HG02623 (cell line): Measurements from ENCODE around the gene GABRG3.

Experiments
- ATAC-seq: cut with Tn5 transposase; IDR thresholded peaks from one replicate; pipeline ENCODE4 v1.9.1; 2021; ENCODE audit warnings: moderate library complexity; ENCODE audit not compliant: unreplicated experiment

The GABRG3 gene

GRCh38 chr15:27456807-27457206, 485.8 kb downstream of the GABRG3 start:
- no peak for ATAC-seq

DNA sequence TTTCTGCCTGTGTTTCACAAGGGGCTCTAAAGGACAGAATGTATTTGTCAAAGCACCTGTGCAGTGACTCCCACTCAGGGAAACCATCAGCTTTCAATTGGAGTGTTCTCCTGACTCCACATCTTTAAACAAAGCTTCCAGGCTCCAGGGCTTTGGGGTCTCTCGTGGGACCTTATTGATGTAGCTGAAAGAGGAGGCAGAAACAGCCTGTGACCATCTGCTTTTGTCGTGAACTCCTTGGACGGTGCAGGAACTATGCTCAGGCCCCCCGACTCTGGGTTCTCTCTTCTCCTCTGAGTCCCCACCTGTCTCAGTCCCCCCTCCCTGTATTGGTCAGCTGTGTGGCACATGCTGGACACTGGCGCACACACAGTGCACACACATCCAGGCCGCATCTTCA, 486.8 kb downstream of the GABRG3 start:
- ATAC-seq = no peak

DNA sequence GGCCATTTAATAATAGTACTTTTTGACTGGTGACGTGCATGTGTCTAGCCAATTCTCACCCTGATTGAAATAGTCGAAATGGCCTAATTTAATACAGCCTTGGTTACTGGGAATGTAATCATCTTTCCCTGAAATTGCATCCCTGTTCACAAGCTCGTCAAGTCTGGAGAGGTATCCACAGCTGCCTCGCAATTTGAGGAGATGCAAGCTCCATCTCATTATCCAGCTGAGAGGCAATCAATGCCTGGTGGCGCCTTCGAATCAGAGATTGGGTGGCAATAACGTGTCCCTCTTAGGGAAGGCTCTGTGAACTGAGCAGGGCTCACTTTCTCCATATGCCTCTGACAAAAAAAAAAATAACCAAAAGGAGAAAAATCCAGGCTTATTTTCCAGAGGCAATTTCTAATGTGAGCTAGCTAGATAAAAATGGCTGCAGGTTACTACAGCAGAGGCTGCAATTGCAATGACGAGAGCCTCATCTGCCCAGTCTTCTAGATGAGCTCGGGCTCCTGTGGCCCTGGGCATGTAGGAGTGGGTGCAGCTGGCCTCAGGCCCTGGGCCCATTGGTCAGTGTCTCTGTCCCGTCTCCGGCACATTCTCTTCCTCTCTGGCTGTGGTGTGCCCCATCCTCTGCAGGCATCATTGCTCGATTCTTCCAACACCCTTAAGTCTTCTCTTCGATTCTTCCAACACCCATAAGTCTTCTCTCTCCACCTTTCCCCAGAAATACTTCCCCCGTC, 487.5 kb downstream of the GABRG3 start:
- ATAC-seq = no peak

DNA sequence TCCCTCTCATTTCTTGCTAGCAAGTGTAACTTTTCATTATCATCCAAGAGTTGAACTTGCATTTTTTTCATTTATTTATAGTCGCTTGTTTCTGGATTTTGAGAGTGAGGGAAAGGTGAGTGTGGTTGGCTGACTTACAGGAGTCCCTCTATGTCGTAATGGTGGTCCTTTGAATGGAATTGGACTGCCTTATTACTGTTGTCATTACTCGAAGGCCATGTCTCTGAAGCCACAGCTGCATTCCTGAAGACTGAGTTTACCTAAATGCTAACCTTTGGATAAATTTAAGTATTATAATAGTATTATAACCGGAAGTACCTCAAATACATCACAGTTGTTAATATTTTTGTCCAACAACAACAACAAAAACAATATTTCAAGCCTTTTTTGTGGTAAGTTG, 488.9 kb downstream of the GABRG3 start:
- no peak for ATAC-seq

GRCh38 chr15:27461181-27461580, 490.2 kb downstream of the GABRG3 start:
- ATAC-seq = no peak

DNA sequence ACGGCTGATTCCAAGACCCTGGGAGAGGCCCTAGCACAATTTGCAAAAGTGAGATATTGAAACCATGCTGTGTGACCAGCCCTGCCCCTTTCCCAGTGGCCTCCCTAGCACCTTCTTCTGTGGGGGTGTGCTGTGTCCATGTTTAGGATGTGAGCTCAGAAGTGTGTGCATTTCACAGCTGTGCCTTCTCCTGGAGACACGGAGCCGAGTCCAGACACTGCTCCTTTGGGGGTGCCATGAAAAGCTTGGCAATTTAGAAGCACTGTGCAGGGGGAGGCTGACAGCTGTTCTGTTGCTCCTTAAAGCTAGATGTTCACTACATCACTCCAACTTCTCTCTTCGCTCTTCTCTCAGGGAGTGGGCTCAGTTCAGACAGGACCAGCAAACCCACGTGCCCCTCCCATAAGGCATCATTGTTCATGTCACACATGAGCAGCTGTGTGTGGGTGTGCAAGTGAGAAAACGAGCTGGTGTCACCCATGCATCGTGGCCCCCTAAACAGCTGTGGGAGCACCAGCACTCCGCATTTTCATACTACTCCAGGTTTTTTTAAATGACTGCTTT, 492.6 kb downstream of the GABRG3 start:
- no peak for ATAC-seq

- ATAC-seq = no peak
These were observed 494.1 kb downstream of the GABRG3 start for GRCh38 chr15:27464941-27465612.

DNA sequence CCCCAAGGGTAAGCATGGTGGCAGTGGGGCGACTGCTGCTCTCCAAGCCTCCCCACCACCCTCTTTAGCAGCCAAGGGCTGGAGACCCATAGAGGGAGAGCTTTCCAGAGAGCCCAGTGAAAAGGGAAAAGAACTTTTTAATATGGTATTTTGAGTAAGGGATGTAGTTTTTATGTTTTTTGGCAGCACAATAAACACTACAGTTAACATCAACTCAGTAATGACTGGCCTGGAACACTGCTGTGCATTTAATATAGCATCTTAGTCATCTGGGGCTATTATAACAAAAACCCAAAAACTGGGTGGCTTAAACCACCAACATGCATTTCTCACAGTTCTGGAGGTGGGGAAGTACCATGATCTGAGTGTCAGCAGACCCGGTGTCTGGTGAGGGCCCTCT, 495.8 kb downstream of the GABRG3 start:
- ATAC-seq = no peak

DNA sequence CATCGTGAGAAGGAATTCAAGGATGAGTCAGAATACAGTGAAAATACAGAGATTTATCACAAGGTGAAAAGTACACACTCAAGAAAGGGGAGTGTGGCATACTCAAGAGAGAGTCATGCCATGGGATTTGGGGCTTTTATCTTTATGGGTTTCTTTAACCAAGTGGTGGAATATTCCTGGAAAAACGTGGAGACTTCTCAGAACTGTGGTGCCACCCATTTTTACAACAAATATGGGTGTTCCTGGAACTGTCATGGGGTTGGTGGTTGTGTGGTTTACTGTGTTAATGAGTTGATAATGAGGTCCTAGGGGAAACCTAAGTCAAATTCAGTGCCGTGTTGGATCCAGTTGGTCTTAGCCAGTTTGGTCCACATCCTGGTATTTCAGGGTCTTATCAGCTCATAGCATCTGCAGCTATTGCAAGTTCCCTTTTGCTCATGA, 497.2 kb downstream of the GABRG3 start:
- ATAC-seq = no peak

GRCh38 chr15:27473845-27474244, 502.9 kb downstream of the GABRG3 start:
- ATAC-seq = no peak

DNA sequence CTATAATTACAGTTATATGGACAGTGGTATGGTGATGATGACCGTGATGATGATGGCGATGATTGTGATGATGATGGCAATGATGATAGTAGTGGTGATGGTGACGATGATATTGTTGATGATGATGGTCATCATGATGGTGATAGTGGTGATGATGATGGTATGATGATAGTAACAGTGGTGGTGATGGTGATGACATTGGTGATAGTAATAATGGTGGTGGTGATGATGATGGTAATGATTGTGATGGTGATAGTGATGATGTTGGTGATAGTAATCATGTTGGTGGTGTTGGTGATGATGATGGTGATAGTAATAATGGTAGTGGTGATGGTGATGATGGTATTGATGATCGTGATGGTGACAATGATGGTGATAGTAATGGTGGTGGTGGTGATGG, 504.4 kb downstream of the GABRG3 start:
- ATAC-seq = no peak

GRCh38 chr15:27479296-27480140, 508.5 kb downstream of the GABRG3 start:
- no peak for ATAC-seq

GRCh38 chr15:27480141-27480530, 509.2 kb downstream of the GABRG3 start:
- no peak for ATAC-seq

GRCh38 chr15:27480642-27481041, 509.7 kb downstream of the GABRG3 start:
- no peak for ATAC-seq

DNA sequence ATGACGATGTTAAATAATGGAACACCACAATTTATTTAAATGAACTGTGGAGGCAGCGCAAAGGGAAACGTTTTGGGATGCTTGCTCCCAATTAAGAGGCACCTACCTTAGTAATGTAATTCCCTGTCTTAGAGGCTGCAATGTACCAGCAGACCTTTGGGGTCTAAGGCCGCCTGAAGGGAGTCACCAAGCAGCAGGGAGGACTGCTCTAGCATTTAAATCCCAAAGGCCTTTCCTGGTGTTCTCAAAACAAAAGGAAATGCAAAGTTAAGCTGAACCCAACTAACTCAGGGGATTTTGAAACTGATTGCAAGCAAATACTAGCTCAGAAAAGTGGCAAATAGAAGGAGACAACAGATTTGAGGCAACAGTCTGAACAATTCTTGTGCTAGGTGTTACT, 510.8 kb downstream of the GABRG3 start:
- no peak for ATAC-seq

DNA sequence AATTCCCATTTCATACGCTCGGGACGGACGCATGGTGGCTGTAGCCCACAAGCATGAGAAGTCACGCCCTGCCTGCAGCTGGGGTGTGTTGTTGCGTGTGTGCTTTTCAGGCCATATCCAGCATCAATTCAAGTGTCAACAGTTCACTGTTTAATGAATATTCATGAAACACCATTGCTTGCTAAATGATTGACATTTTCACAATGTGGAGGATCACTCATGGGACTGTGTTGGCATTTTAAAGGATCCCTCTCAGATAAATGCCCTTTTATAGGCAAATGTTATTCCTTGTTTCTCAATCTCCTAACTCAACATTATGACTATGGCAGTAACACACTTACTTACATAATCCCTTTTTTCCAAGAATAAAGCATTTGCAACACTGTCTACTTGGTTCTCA, 511.3 kb downstream of the GABRG3 start:
- ATAC-seq = no peak

GRCh38 chr15:27483124-27483523, 512.1 kb downstream of the GABRG3 start:
- ATAC-seq = no peak

GRCh38 chr15:27485265-27485664, 514.3 kb downstream of the GABRG3 start:
- ATAC-seq = no peak

- no peak for ATAC-seq
These were observed 515.1 kb downstream of the GABRG3 start for GRCh38 chr15:27486051-27486450.

DNA sequence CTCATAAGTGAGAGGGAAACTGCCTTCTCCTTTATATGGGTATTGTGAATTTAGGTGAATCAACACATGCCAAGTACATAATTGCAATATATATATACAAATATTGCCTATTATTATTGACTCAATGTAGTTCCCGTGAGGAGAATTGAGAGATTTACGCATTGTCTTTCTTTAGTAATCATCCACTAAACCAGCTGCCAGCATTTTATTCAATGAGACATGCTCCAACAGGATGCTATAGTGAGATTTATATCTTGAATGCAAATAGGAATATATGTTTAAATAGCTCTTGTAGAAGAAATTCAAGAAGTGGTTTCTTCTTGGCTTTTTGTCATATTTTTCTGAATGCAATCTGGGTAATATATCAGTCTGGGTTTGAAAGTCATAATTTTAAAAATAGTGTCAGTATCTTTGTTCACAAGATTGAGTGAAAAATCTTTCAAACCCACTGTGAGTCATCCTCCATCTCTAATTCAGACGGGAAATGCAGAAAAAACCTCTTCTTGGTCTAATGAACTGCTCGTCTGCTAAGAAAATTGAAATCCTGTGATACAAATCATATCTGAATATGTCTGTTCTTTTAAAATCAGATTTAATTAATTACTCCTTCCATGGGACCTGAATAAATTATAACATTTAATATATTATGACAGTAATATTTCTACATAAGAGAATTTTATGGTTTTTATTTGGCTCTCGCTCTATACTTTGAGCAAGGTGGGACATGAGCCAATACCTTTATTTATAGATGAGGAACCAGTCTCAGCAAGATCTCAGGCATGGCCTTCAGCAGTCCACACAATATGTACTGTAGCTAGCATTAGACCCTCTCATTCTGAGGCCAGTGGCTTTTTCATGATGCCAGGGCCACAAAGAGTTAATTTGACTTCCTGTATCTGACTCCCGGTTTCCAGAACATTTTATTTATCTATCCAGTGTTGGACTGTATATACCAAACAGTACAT, 516.0 kb downstream of the GABRG3 start:
- ATAC-seq = no peak
